B cell (primary cell): ENCODE data around the gene RSBN1. TPM values are rescaled to one million over a fixed set of nuclear protein-coding genes. Genes with fewer than 3 reads are reported as not detected.

Experiments
- ATAC-seq: fragments of 200-7000 bp; cut with Tn5 transposase; one replicate; pipeline ENCODE4 v1.10.0; 2021; ENCODE audit warnings: low read depth, mild to moderate bottlenecking, moderate number of reproducible peaks, moderate library complexity
- CTCF ChIA-PET: fragments of 350-600 bp; sonication (Branson Sonifier 250); formaldehyde crosslinking; loops from one replicate; lab custom pipeline; 2021; ENCODE audit warnings: antibody characterized with exemption, inconsistent platforms; lab: Charles Lee
- POLR2A ChIA-PET: fragments of 350-600 bp; sonication (Branson Sonifier 250); formaldehyde crosslinking; loops from one replicate; lab custom pipeline; 2021; ENCODE audit warnings: antibody characterized with exemption; lab: Charles Lee
- DNase-seq: peaks from one replicate; pipeline ENCODE4 v3.0.0; 2013
- H2AFZ ChIP-seq: 2 replicates; pipeline ENCODE4 v1.6.1; 2012; ENCODE audit warnings: mild to moderate bottlenecking, low read depth, low read length; ENCODE audit not compliant: insufficient read depth, poor library complexity, severe bottlenecking
- H3K27ac ChIP-seq, 2 donors: 1 replicate in 1 of 2; 2 replicates in 1 of 2; pipeline ENCODE4 v1.5.1; 2012 to 2013; ENCODE audit warnings: low read length in 2 of 2, mild to moderate bottlenecking in 2 of 2, moderate library complexity in 1 of 2
- H3K27me3 ChIP-seq, 4 experiments: fragments of 200-600 bp in 1 of 4; sonication (generic) in 1 of 4; replicated peaks in 1 of 4; 1 replicate in 2 of 4; 2 replicates in 2 of 4; pipeline versions ENCODE4 v1.6.1 to v1.7.0; 2013 to 2016; ENCODE audit warnings: low read length in 3 of 4, mild to moderate bottlenecking in 2 of 4, mixed read lengths in 1 of 4, moderate library complexity in 1 of 4; ENCODE audit not compliant: insufficient read depth in 4 of 4, control insufficient read depth in 3 of 4; ENCODE audit errors: control extremely low read depth in 1 of 4
- H3K36me3 ChIP-seq, 2 experiments: replicated peaks in 1 of 2; 1 replicate in 1 of 2; 2 replicates in 1 of 2; pipeline versions ENCODE4 v1.6.1 to v1.7.1; 2013; ENCODE audit warnings: low read length in 1 of 2; ENCODE audit not compliant: insufficient read depth in 2 of 2, control insufficient read depth in 1 of 2; ENCODE audit errors: control extremely low read depth in 1 of 2, extremely low read depth in 1 of 2
- H3K4me1 ChIP-seq, 2 donors: fragments of 200-600 bp in 1 of 2; sonication (generic) in 1 of 2; 1 replicate in 1 of 2; 2 replicates in 1 of 2; pipeline versions ENCODE4 v1.5.1 to v1.6.1; 2013 to 2017; ENCODE audit warnings: low read length in 2 of 2; ENCODE audit not compliant: control insufficient read depth in 2 of 2, insufficient read depth in 2 of 2
- H3K4me2 ChIP-seq: replicated peaks from 2 replicates; pipeline ENCODE3; 2012; ENCODE audit warnings: mild to moderate bottlenecking, low read depth, low read length; ENCODE audit not compliant: poor library complexity, severe bottlenecking
- H3K4me3 ChIP-seq, 5 experiments: fragments of 200-600 bp in 1 of 5; sonication (generic) in 1 of 5; 1 replicate in 3 of 5; 2 replicates in 2 of 5; pipeline versions ENCODE4 v1.5.1 to v1.7.0; 2011 to 2016; ENCODE audit warnings: low read length in 4 of 5, mild to moderate bottlenecking in 4 of 5, low read depth in 2 of 5, control low read depth in 1 of 5, moderate library complexity in 1 of 5; ENCODE audit not compliant: insufficient read depth in 1 of 5; ENCODE audit errors: control extremely low read depth in 1 of 5, extremely low read depth in 1 of 5
- H3K79me2 ChIP-seq: fragments of 200-600 bp; sonication (generic); one replicate; pipeline ENCODE4 v1.6.0; 2016; ENCODE audit warnings: low read length; ENCODE audit not compliant: control insufficient read depth, insufficient read depth
- H3K9ac ChIP-seq: fragments of 200-600 bp; sonication (generic); 2 replicates; pipeline ENCODE4 v1.6.1; 2017; ENCODE audit warnings: mild to moderate bottlenecking, low read length, moderate library complexity
- H3K9me3 ChIP-seq, 3 donors: one replicate each; pipeline versions ENCODE4 v1.6.1 to v1.7.1; 2013; ENCODE audit warnings: low read length in 2 of 3; ENCODE audit not compliant: control insufficient read depth in 2 of 3, insufficient read depth in 1 of 3; ENCODE audit errors: control extremely low read depth in 1 of 3
- H4K20me1 ChIP-seq: 2 replicates; pipeline ENCODE4 v1.6.0; 2012; ENCODE audit warnings: mild to moderate bottlenecking, low read length; ENCODE audit not compliant: insufficient read depth, control insufficient read depth, poor library complexity, severe bottlenecking
- H3K27ac Mint-ChIP-seq: one replicate; pipeline ENCODE4 v1.8.0; 2021; ENCODE audit warnings: mixed read lengths
- H3K27me3 Mint-ChIP-seq: one replicate; pipeline ENCODE4 v1.8.0; 2021; ENCODE audit warnings: mixed read lengths
- H3K4me1 Mint-ChIP-seq: one replicate; pipeline ENCODE4 v1.8.0; 2021; ENCODE audit warnings: mixed read lengths
- H3K4me3 Mint-ChIP-seq: one replicate; pipeline ENCODE4 v1.8.0; 2021; ENCODE audit warnings: mixed read lengths
- H3K9me3 Mint-ChIP-seq: one replicate; pipeline ENCODE4 v1.8.0; 2022; ENCODE audit warnings: mixed read lengths; ENCODE audit not compliant: insufficient read depth
- EZH2 ChIP-seq: IDR thresholded peaks from 2 replicates; pipeline ENCODE4 v1.6.1; 2012; ENCODE audit warnings: borderline replicate concordance, low read depth, mild to moderate bottlenecking, moderate library complexity, low read length; ENCODE audit not compliant: insufficient read depth, poor library complexity, severe bottlenecking
- WGBS: methylation state at CpG from one replicate; pipeline ENCODE4 v1.1.5; 2013; ENCODE audit warnings: missing lambda C conversion rate; ENCODE audit not compliant: insufficient coverage; 5-methylcytosine and 5-hydroxymethylcytosine counted together
- intact Hi-C: fragments of 100-400 bp; cut with micrococcal nuclease; formaldehyde crosslinking; loops from one replicate; pipeline ENCODE4 v1.10.0; 2022
- polyA plus RNA-seq: library from polyadenylated mRNA; depleted of rRNA; stranded (reverse); fragments of >200 nt; gene quantifications from 2 replicates; pipeline ENCODE4 v1.2.3, GENCODE V29; 2012
- total RNA-seq, 2 donors: library from RNA; stranded (reverse); fragments of 120-200 nt in 1 of 2; gene quantifications; 1 replicate in 1 of 2; 2 replicates in 1 of 2; pipeline versions ENCODE4 v1.2.3 to v1.2.4, GENCODE V29; 2013 to 2022
- TF ChIP-seq, protein P1 (sequence below): fragments of 200-600 bp; IDR thresholded peaks from one replicate; pipeline ENCODE4 v1.8.0; 2022; ENCODE audit warnings: antibody characterized with exemption, mild to moderate bottlenecking

Gene RSBN1
- total and polyA plus RNA-seq, 2 donors (not counting 1 experiment from before 2014, with no cell fraction given) = 20.6 to 40.2 TPM

DNA sequence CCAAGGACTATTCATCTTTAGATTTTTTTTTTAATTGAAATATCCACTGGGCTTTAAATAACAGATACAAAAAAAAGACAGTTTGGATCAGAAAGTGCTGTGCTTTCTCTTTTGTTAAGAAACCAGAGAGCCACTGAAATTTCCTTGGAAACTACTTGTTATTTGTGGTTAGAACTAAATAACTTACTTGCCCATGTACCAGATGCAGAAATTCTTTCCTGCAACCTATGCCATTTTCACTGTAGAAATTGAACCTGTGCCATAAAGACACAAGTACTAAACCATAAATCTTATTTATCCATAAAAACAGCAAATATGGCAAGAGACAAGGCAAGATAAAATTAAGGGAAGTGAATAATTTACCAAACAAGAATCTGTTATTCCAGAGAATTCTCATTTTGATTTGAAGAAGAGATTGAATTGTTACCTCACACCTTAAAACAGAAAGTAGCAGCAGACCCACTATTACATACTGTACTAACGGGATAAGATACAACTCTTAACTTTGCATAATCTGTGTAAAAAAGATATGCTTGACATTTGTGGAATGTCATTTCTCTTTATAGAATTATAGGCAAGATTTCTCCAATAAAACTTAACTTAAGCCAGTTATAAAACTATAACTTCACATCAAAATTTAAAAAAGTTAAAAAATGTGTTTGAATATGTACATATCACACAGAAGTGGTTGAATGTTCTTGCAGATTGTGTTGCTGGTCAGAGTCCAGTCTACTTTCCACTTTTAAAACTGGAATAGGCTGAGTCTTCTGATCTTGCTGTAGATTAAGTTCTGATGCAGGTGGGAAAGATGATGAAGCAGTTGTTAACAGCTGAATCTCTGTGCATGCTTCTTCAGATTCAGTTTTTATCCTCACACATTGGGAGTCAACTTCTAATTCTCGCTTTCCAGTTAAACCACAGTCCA is 46.7 kb downstream of the RSBN1 start:
- TF ChIP-seq EZH2 = no peak
- TF ChIP-seq, protein P1, sequence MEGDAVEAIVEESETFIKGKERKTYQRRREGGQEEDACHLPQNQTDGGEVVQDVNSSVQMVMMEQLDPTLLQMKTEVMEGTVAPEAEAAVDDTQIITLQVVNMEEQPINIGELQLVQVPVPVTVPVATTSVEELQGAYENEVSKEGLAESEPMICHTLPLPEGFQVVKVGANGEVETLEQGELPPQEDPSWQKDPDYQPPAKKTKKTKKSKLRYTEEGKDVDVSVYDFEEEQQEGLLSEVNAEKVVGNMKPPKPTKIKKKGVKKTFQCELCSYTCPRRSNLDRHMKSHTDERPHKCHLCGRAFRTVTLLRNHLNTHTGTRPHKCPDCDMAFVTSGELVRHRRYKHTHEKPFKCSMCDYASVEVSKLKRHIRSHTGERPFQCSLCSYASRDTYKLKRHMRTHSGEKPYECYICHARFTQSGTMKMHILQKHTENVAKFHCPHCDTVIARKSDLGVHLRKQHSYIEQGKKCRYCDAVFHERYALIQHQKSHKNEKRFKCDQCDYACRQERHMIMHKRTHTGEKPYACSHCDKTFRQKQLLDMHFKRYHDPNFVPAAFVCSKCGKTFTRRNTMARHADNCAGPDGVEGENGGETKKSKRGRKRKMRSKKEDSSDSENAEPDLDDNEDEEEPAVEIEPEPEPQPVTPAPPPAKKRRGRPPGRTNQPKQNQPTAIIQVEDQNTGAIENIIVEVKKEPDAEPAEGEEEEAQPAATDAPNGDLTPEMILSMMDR = no peak
- Mint-ChIP-seq H3K9me3 (no peaks in the 10 kb centered on the region), H3K4me3 (no peak overlapping the region), H3K27me3 (no peaks in the 10 kb centered on the region), H3K4me1 (peaks cover 12% of the 10 kb centered on the region), H3K27ac (no peak overlapping the region)
- intact Hi-C loops = no loop called here
- ATAC-seq (no peak), DNase-seq (no peak)
- no peak overlapping the region for H2AFZ ChIP-seq
- WGBS = no CpG with 5 or more reads among the region's 2 CpGs
- no peak overlapping the region for H3K4me3 ChIP-seq
- ChIA-PET POLR2A (no interaction called here), CTCF (no interaction called here)
- H4K20me1 ChIP-seq = no peaks in the 10 kb centered on the region
- H3K79me2 ChIP-seq = no peaks in the 10 kb centered on the region
- H3K4me1 ChIP-seq = no peaks in the 10 kb centered on the region
- H3K36me3 ChIP-seq = peaks cover 20 to 27% of the 10 kb centered on the region in 2 experiments
- H3K9me3 ChIP-seq = no peaks in the 10 kb centered on the region
- H3K9ac ChIP-seq = no peak overlapping the region
- no peak overlapping the region for H3K4me2 ChIP-seq
- no peaks in the 10 kb centered on the region for H3K27me3 ChIP-seq
- H3K27ac ChIP-seq = no peak overlapping the region

DNA sequence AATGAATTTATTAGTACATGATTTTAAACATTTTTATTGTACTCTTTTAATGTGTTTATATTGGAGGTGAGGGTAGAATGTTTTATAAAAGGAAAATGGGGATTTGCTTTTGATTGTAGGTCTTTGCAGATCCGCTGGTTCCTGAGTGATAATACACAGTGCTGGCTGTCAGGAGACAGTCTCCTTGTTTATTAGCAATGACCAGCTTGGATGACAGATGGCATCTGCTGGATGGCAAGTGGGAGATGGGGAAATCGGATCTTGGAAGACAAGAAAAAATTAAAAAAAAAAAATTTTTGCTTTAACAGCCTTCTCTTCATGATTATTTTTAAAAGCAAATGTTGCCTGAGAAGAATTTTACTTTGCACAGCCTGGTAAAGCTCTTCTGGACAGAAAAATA is 48.6 kb downstream of the RSBN1 start:
- no peak overlapping the region for H3K4me3 Mint-ChIP-seq

More for the DNA sequence above, 48.6 kb downstream of the RSBN1 start:
- Histone ChIP-seq H4K20me1 (no peaks in the 10 kb centered on the region), H3K9ac (no peak overlapping the region), H3K27ac (no peak overlapping the region), H3K4me1 (peaks cover 6 to 8% of the 10 kb centered on the region in 2 donors), H3K27me3 (no peaks in the 10 kb centered on the region), H3K4me2 (no peak overlapping the region), H3K36me3 (peaks cover 16 to 27% of the 10 kb centered on the region in 2 experiments), H2AFZ (no peak overlapping the region), H3K9me3 (no peaks in the 10 kb centered on the region), H3K79me2 (peaks cover under 1% of the 10 kb centered on the region), H3K4me3 (no peak overlapping the region)
- POLR2A ChIA-PET = interaction anchor here (0.6 kb wide), 1 partner anchor 814 kb away, joined by 3 read pairs; no protein-coding TSS in a partner anchor
- CTCF ChIA-PET = no interaction called here
- no peak for DNase-seq
- intact Hi-C loops = no loop called here
- ATAC-seq = no peak
- no peaks in the 10 kb centered on the region for H3K27me3 Mint-ChIP-seq
- H3K27ac Mint-ChIP-seq = no peak overlapping the region
- H3K9me3 Mint-ChIP-seq = no peaks in the 10 kb centered on the region
- TF ChIP-seq EZH2 = no peak
- TF ChIP-seq, protein P1 = no peak
- 100% methylated on average over 1 of the region's 2 CpGs for WGBS
- H3K4me1 Mint-ChIP-seq = peaks cover 8% of the 10 kb centered on the region
